ENCODE data around the gene REM2. TPM values are rescaled to one million over a fixed set of nuclear protein-coding genes. Genes with fewer than 3 reads are reported as not detected.

Gene REM2
- polyA plus RNA-seq, 1 donor (not counting 4 experiments of a cell fraction or from before 2014, with no cell fraction given), result 0.05 TPM

DNA sequence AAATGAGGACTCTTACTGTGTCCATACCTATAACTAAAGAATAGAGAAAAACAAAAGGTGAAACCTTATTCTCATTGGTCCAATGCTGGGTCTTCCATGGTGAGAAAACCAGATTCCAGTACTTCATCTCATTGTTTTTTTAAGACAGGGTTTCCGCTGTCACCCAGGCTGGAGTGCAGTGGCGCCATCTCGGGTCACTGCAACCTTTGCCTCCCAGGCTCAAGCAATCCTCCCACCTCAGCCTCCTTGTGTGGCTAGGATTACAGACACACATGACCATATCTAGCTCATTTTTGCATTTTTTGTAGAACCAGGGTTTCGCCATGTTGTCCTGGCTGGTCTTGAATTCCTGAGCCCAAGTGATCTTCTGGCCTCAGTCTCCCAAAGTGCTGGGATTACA, 22.6 kb downstream of the REM2 start:
- H3K4me1 ChIP-seq (ENCODE audit: control insufficient read depth, extremely low read depth, insufficient read depth, low read length), result no peaks in the 10 kb centered on the region
- no peaks in the 10 kb centered on the region for H3K27me3 ChIP-seq (ENCODE audit: control insufficient read depth, extremely low read depth, insufficient read depth, low read length)
- no peaks in the 10 kb centered on the region for H3K9me3 ChIP-seq (ENCODE audit: control insufficient read depth, low read depth, low read length)
- FAIRE-seq, result no peak
- H3K79me2 ChIP-seq (ENCODE audit: control insufficient read depth, insufficient read depth, low read length), result no peaks in the 10 kb centered on the region
- no peak for TF ChIP-seq EZH2 (IDR thresholded peaks at IDR 0.05; ENCODE audit: low read length)
- TF ChIP-seq, protein P1, sequence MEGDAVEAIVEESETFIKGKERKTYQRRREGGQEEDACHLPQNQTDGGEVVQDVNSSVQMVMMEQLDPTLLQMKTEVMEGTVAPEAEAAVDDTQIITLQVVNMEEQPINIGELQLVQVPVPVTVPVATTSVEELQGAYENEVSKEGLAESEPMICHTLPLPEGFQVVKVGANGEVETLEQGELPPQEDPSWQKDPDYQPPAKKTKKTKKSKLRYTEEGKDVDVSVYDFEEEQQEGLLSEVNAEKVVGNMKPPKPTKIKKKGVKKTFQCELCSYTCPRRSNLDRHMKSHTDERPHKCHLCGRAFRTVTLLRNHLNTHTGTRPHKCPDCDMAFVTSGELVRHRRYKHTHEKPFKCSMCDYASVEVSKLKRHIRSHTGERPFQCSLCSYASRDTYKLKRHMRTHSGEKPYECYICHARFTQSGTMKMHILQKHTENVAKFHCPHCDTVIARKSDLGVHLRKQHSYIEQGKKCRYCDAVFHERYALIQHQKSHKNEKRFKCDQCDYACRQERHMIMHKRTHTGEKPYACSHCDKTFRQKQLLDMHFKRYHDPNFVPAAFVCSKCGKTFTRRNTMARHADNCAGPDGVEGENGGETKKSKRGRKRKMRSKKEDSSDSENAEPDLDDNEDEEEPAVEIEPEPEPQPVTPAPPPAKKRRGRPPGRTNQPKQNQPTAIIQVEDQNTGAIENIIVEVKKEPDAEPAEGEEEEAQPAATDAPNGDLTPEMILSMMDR (optimal IDR thresholded peaks at IDR 0.05 in 1 of 3, IDR thresholded peaks at IDR 0.05 in 1 of 3, conservative IDR thresholded peaks at IDR 0.05 in 1 of 3; ENCODE audit: extremely low read depth in 1 of 3, insufficient read depth in 2 of 3, low read length in 3 of 3), result no peak
- no peak overlapping the region for H3K9ac ChIP-seq (ENCODE audit: control insufficient read depth, extremely low read depth, insufficient read depth, low read length)
- H3K9me1 ChIP-seq (ENCODE audit: control insufficient read depth, extremely low read depth, insufficient read depth, low read length), result no peaks in the 10 kb centered on the region
- peaks cover 29 to 46% of the 10 kb centered on the region in 2 experiments for H3K36me3 ChIP-seq (ENCODE audit: control insufficient read depth in 2 of 2, extremely low read depth in 1 of 2, insufficient read depth in 2 of 2, low read length in 2 of 2)
- H3K27ac ChIP-seq (ENCODE audit: control insufficient read depth, insufficient read depth, low read length), result no peak overlapping the region
- no peak for DNase-seq (ENCODE audit: low read depth, low spot score)
- H2AFZ ChIP-seq (ENCODE audit: control insufficient read depth, low read length), result no peak overlapping the region
- H3K4me2 ChIP-seq (ENCODE audit: control insufficient read depth, extremely low read depth, insufficient read depth, low read depth, low read length), result no peak overlapping the region
- no peaks in the 10 kb centered on the region for H4K20me1 ChIP-seq (ENCODE audit: control insufficient read depth, extremely low read depth, insufficient read depth, low read length)
- dilution Hi-C loops (cut with MboI; ENCODE audit: extremely low pct_ligation_motif_present, low sequenced_read_pairs), result no loop called here
- no peak overlapping the region for H3K4me3 ChIP-seq (ENCODE audit: control insufficient read depth in 2 of 3, extremely low read depth in 1 of 3, insufficient read depth in 2 of 3, low read depth in 1 of 3, low read length in 3 of 3)

DNA sequence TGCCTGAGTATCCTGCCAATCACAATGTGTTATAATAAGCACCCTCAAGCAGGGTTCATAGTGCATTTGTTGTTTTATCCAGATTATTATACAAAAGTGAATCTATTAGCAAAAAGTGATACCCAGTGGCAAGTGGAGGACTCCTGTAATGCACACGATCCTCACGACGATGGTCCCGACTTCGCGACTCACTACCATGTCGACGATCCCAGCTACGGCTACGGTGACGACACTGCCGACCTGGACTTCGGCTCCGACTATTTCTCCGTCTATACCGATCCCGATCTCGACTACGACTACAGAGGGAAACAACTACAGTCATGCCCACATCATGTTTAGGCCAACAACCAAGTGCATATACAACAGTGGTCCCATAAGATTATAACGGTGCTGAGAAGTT, 23.1 kb downstream of the REM2 start:
- H3K9ac ChIP-seq (ENCODE audit: control insufficient read depth, extremely low read depth, insufficient read depth, low read length), result no peak overlapping the region
- no peaks in the 10 kb centered on the region for H4K20me1 ChIP-seq (ENCODE audit: control insufficient read depth, extremely low read depth, insufficient read depth, low read length)
- no peaks in the 10 kb centered on the region for H3K4me1 ChIP-seq (ENCODE audit: control insufficient read depth, extremely low read depth, insufficient read depth, low read length)
- no peak for FAIRE-seq
- no peak for DNase-seq (ENCODE audit: low read depth, low spot score)
- no peak overlapping the region for H3K4me3 ChIP-seq (ENCODE audit: control insufficient read depth in 2 of 3, extremely low read depth in 1 of 3, insufficient read depth in 2 of 3, low read depth in 1 of 3, low read length in 3 of 3)
- H3K9me3 ChIP-seq (ENCODE audit: control insufficient read depth, low read depth, low read length), result no peaks in the 10 kb centered on the region
- no peaks in the 10 kb centered on the region for H3K27me3 ChIP-seq (ENCODE audit: control insufficient read depth, extremely low read depth, insufficient read depth, low read length)
- H3K36me3 ChIP-seq (ENCODE audit: control insufficient read depth in 2 of 2, extremely low read depth in 1 of 2, insufficient read depth in 2 of 2, low read length in 2 of 2), result peaks cover 25 to 42% of the 10 kb centered on the region in 2 experiments
- H3K4me2 ChIP-seq (ENCODE audit: control insufficient read depth, extremely low read depth, insufficient read depth, low read depth, low read length), result no peak overlapping the region
- H3K27ac ChIP-seq (ENCODE audit: control insufficient read depth, insufficient read depth, low read length), result no peak overlapping the region
- dilution Hi-C loops (cut with MboI; ENCODE audit: extremely low pct_ligation_motif_present, low sequenced_read_pairs), result no loop called here
- H3K9me1 ChIP-seq (ENCODE audit: control insufficient read depth, extremely low read depth, insufficient read depth, low read length), result no peaks in the 10 kb centered on the region
- no peaks in the 10 kb centered on the region for H3K79me2 ChIP-seq (ENCODE audit: control insufficient read depth, insufficient read depth, low read length)
- TF ChIP-seq, protein P1 (optimal IDR thresholded peaks at IDR 0.05 in 1 of 3, IDR thresholded peaks at IDR 0.05 in 1 of 3, conservative IDR thresholded peaks at IDR 0.05 in 1 of 3; ENCODE audit: extremely low read depth in 1 of 3, insufficient read depth in 2 of 3, low read length in 3 of 3), result no peak
- no peak overlapping the region for H2AFZ ChIP-seq (ENCODE audit: control insufficient read depth, low read length)
